ENCODE results near the gene OR5K2. TPM values are rescaled to one million over a fixed set of nuclear protein-coding genes. Genes with fewer than 3 reads are reported as not detected.

The OR5K2 gene
- total RNA-seq, 1 experiment from 2014 or later, result not detected

DNA sequence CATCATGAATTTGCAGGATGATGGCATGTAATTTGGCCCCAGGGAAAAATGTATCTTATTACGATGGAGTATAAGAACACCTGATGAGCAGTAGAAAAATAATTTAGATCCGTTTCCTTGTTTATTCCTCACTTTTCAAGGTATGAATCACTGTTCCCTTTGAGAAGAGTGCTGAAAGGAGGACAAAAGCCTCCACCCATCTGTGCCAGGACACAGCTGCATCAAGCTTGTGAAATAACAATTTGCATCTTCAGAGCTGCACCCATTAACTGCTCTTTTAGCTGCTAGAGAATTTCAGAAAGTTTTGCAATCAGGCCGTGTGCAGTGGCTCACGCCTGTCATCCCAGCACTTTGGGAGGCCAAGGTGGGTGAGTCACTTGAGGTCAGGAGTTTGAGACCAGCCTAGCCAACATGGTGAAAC lies 15.6 kb downstream of the OR5K2 start:
- Histone ChIP-seq H2AFZ (ENCODE audit: low read length) (no peak overlapping the region), H3K9me2 (replicated peaks; ENCODE audit: insufficient read depth, low read length) (no peaks in the 10 kb centered on the region), H3K4me2 (ENCODE audit: low read depth, low read length, poor library complexity, severe bottlenecking) (no peak overlapping the region), H3K27me3 (ENCODE audit: low read length) (no peaks in the 10 kb centered on the region), H3K4me1 (ENCODE audit: low read length) (no peaks in the 10 kb centered on the region), H3K36me3 (ENCODE audit: insufficient read depth, low read length) (peaks cover 20% of the 10 kb centered on the region; the same call in 1 of the 2 replicates), H3K27ac (ENCODE audit: low read length) (no peak overlapping the region), H3K79me2 (ENCODE audit: low read length) (0 out of 2 replicates have a peak, but pooled peaks cover 2% of the 10 kb centered on the region), H3K9me3 (ENCODE audit: low read length) (no peaks in the 10 kb centered on the region), H3K4me3 (ENCODE audit: low read length) (no peak overlapping the region), H4K20me1 (ENCODE audit: insufficient read depth, low read depth, low read length) (no peaks in the 10 kb centered on the region), H3K9ac (ENCODE audit: low read length) (no peak overlapping the region)
- no peak for DNase-seq

DNA sequence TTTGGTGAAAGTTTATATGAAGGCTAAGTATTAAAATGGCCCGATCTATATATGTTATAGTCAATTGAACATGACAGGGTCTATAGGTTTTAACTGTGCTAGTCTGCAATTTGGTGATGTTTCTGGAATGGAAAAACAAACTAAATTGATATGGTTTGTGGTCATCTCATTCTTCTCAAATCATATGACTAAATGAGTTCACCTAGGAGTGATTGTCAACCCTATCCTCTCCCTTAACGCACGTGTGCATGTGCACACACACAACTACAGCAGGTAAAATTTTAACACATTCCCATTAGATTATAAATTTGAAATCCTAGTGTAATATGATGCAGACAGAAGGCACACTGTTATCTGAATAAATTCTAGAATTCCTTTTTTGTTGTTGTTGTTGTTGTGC lies 16.3 kb downstream of the OR5K2 start:
- Histone ChIP-seq H3K79me2 (ENCODE audit: low read length) (0 out of 2 replicates have a peak, but pooled peaks cover 4% of the 10 kb centered on the region), H3K9me3 (ENCODE audit: low read length) (no peaks in the 10 kb centered on the region), H3K4me3 (ENCODE audit: low read length) (no peak overlapping the region), H3K36me3 (ENCODE audit: insufficient read depth, low read length) (peaks cover 26% of the 10 kb centered on the region; the same call in 1 of the 2 replicates), H2AFZ (ENCODE audit: low read length) (no peak overlapping the region), H3K9me2 (replicated peaks; ENCODE audit: insufficient read depth, low read length) (no peaks in the 10 kb centered on the region), H3K4me2 (ENCODE audit: low read depth, low read length, poor library complexity, severe bottlenecking) (no peak overlapping the region), H3K4me1 (ENCODE audit: low read length) (no peaks in the 10 kb centered on the region), H4K20me1 (ENCODE audit: insufficient read depth, low read depth, low read length) (no peaks in the 10 kb centered on the region), H3K27ac (ENCODE audit: low read length) (no peak overlapping the region), H3K9ac (ENCODE audit: low read length) (no peak overlapping the region), H3K27me3 (ENCODE audit: low read length) (no peaks in the 10 kb centered on the region)
- no peak for DNase-seq

DNA sequence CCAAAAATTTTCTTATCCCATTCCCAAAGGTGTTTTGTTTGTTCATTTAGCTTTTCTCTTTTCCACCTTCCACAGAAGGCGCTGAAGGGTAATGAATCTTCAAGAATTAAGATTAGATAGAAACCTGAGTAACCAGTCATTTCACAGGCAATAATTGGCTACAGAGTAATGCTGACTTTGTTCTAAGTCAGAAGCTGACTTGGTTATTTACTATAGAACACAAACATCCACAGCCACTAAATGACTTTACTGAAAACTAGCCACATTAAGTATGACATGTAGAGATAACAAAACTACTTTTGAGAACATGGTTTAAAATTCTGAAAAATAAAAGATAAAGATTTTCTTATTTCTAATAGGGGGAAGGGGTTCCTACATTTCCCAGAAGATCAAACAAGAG lies 17.5 kb downstream of the OR5K2 start:
- Histone ChIP-seq H3K9me3 (ENCODE audit: low read length) (no peaks in the 10 kb centered on the region), H3K4me3 (ENCODE audit: low read length) (no peak overlapping the region), H4K20me1 (ENCODE audit: insufficient read depth, low read depth, low read length) (no peaks in the 10 kb centered on the region), H3K79me2 (ENCODE audit: low read length) (peaks cover 10% of the 10 kb centered on the region), H3K27me3 (ENCODE audit: low read length) (no peaks in the 10 kb centered on the region), H3K27ac (ENCODE audit: low read length) (no peak overlapping the region), H2AFZ (ENCODE audit: low read length) (no peak overlapping the region), H3K9ac (ENCODE audit: low read length) (no peak overlapping the region), H3K36me3 (ENCODE audit: insufficient read depth, low read length) (peaks cover 38% of the 10 kb centered on the region; the same call in 1 of the 2 replicates), H3K4me1 (ENCODE audit: low read length) (no peaks in the 10 kb centered on the region), H3K4me2 (ENCODE audit: low read depth, low read length, poor library complexity, severe bottlenecking) (no peak overlapping the region), H3K9me2 (replicated peaks; ENCODE audit: insufficient read depth, low read length) (no peaks in the 10 kb centered on the region)
- no peak for DNase-seq

DNA sequence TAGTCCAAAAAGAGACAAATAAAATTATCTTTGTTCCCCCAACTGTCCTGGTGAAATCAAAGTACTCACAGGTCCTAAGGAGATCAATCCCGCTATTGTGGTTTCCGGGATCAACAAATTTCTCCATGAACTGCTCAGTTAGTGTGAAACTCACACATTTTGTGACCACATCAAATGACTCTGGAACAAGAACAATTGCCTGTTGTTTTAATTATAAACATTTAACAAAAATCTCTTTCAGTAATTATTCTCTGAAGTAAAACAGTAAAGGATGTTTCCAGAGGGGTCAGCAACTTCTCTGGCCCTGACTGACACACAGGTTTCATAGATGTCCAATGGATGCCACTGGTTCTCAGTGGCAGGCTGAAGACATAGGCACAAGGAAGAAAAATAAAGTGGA lies 21.3 kb downstream of the OR5K2 start:
- Histone ChIP-seq H3K9me2 (replicated peaks; ENCODE audit: insufficient read depth, low read length) (no peaks in the 10 kb centered on the region), H3K36me3 (ENCODE audit: insufficient read depth, low read length) (peaks cover 50% of the 10 kb centered on the region; the same call in 1 of the 2 replicates), H3K9ac (ENCODE audit: low read length) (no peak overlapping the region), H3K27ac (ENCODE audit: low read length) (no peak overlapping the region), H3K4me3 (ENCODE audit: low read length) (no peak overlapping the region), H3K4me1 (ENCODE audit: low read length) (peaks cover 15% of the 10 kb centered on the region), H4K20me1 (ENCODE audit: insufficient read depth, low read depth, low read length) (no peaks in the 10 kb centered on the region), H3K79me2 (ENCODE audit: low read length) (peaks cover 36% of the 10 kb centered on the region), H2AFZ (ENCODE audit: low read length) (no peak overlapping the region), H3K9me3 (ENCODE audit: low read length) (no peaks in the 10 kb centered on the region), H3K4me2 (ENCODE audit: low read depth, low read length, poor library complexity, severe bottlenecking) (no peak overlapping the region), H3K27me3 (ENCODE audit: low read length) (no peaks in the 10 kb centered on the region)
- DNase-seq, result no peak

DNA sequence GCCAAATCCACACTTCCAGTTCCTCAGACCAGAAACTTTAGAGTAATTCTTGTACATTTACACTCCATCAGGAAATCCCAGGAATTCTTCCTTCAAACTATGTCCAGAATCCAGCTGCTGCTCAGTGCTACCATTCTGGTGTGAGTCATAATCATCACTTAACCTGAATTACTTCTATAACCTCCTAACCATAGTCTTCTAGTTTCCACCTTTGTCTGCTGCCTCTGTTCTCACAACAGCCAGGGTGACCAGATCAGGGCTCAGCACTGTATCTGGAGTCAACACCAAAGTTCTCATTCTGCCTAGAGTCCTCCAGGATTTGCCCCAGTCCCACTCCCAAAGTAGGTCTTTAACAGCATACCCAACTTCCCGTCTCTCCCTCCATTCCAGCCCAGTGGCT lies 21.9 kb downstream of the OR5K2 start:
- Histone ChIP-seq H3K9me2 (replicated peaks; ENCODE audit: insufficient read depth, low read length) (no peaks in the 10 kb centered on the region), H3K4me2 (ENCODE audit: low read depth, low read length, poor library complexity, severe bottlenecking) (no peak overlapping the region), H3K4me3 (ENCODE audit: low read length) (no peak overlapping the region), H3K9ac (ENCODE audit: low read length) (no peak overlapping the region), H4K20me1 (ENCODE audit: insufficient read depth, low read depth, low read length) (no peaks in the 10 kb centered on the region), H3K27me3 (ENCODE audit: low read length) (no peaks in the 10 kb centered on the region), H3K9me3 (ENCODE audit: low read length) (no peaks in the 10 kb centered on the region), H2AFZ (ENCODE audit: low read length) (no peak overlapping the region), H3K4me1 (ENCODE audit: low read length) (peaks cover 15% of the 10 kb centered on the region), H3K36me3 (ENCODE audit: insufficient read depth, low read length) (peaks cover 50% of the 10 kb centered on the region; the same call in 1 of the 2 replicates), H3K27ac (ENCODE audit: low read length) (no peak overlapping the region), H3K79me2 (ENCODE audit: low read length) (peaks cover 36% of the 10 kb centered on the region)
- no peak for DNase-seq

DNA sequence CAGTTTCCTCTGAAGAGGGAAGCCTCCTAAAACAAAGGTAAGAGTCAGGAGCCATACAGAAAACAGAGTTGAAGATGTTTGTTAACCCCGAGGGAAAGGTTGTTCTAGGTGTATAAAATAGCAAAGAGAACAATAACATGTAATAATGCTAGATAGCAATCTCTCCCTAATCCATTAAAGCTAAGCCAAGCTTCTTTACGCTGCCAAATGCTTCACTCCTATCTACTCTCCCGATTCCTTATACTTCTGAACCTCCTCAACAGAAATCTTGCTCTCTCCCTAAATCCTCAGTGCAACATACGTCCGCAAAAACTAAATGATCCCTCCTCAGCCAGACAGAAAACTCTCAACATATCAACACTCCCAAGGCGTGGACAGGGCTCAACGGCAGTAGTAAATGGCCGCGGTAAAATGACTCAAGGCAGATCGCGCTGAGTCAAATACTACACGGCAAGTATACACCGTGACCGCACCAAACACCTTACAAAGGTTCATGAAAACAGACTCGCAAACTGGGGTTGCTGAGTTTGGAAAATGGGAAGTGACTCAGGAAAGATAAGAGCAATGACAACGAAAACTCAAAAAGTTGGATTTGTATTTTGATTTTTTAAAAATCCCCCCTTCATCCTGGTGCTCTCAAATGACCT lies 24.5 kb downstream of the OR5K2 start:
- peak overlapping the region; percentile 82 for H3K4me2 ChIP-seq (ENCODE audit: low read depth, low read length, poor library complexity, severe bottlenecking)
- no peaks in the 10 kb centered on the region for H4K20me1 ChIP-seq (ENCODE audit: insufficient read depth, low read depth, low read length)
- peaks cover 36% of the 10 kb centered on the region for H3K79me2 ChIP-seq (ENCODE audit: low read length)
- peak overlapping the region; percentile 91 for H3K9ac ChIP-seq (ENCODE audit: low read length)
- no peaks in the 10 kb centered on the region for H3K9me2 ChIP-seq (replicated peaks; ENCODE audit: insufficient read depth, low read length)
- no peak overlapping the region for H3K27ac ChIP-seq (ENCODE audit: low read length)
- no peaks in the 10 kb centered on the region for H3K27me3 ChIP-seq (ENCODE audit: low read length)
- peaks cover 34% of the 10 kb centered on the region; the same call in 1 of the 2 replicates for H3K36me3 ChIP-seq (ENCODE audit: insufficient read depth, low read length)
- H3K4me3 ChIP-seq (ENCODE audit: low read length), result peak overlapping the region; percentile 88
- H2AFZ ChIP-seq (ENCODE audit: low read length), result peak overlapping the region; percentile 79; the same call in 1 of the 2 replicates
- DNase-seq, result peak; percentile 73
- no peaks in the 10 kb centered on the region for H3K9me3 ChIP-seq (ENCODE audit: low read length)
- H3K4me1 ChIP-seq (ENCODE audit: low read length), result peaks cover 15% of the 10 kb centered on the region

DNA sequence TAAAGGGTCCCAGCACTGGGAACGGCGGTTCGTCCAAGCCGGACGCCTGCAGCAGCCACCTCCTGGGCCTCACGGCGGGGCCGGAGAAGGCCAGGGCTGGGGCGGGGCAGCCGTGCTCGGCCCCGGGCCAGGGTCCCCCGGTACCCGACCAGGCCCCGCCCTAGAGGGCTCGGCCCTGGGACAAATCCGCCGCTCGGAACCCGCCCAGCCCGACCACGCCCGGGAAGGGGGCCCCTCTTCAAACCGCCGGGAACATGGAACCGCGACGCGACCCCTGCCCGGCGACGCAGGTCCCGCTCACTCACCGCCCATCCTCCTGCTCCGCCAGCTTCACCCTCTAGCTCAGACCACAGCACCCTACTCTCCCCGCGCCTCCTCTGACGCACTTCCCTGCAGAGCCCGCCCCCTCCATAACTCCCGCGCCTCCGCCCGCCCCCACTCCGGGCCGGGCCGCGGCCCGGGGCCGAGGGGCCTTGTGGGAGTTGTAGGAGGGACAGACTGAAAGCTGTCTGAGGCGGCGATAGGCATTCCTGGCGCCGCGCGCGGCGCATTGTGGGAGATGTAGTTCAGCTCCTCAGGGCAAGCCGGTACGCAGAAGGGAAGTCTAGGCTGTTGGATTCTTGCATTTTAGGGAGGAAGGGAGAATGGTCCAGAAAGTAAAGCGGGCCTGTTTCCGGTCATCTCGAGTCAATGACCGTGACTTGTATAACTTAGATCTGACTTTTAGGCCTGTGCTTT lies 25.2 kb downstream of the OR5K2 start, which contains the start of gene CLDND1:
CLDND1 (minus strand) TSS at position 359 of the 738 bp plus-strand sequence. CDS start 1,478 bp downstream, outside the sequence.
- peak within 1 kb of the TSS; percentile 88 for H3K4me3 ChIP-seq (ENCODE audit: low read length)
- no peaks in the 10 kb centered on the region for H3K9me2 ChIP-seq (replicated peaks; ENCODE audit: insufficient read depth, low read length)
- peak within 1 kb of the TSS; percentile 99 for H2AFZ ChIP-seq (ENCODE audit: low read length)
- H3K36me3 ChIP-seq (ENCODE audit: insufficient read depth, low read length), result peaks cover 34% of the 10 kb centered on the region; the same call in 1 of the 2 replicates
- H3K9ac ChIP-seq (ENCODE audit: low read length), result peak within 1 kb of the TSS; percentile 91
- peak; percentile 98 for DNase-seq
- H3K4me1 ChIP-seq (ENCODE audit: low read length), result peaks cover 15% of the 10 kb centered on the region
- H3K27ac ChIP-seq (ENCODE audit: low read length), result no peak within 1 kb of the TSS
- peaks cover 36% of the 10 kb centered on the region for H3K79me2 ChIP-seq (ENCODE audit: low read length)
- H3K27me3 ChIP-seq (ENCODE audit: low read length), result no peaks in the 10 kb centered on the region
- H4K20me1 ChIP-seq (ENCODE audit: insufficient read depth, low read depth, low read length), result no peaks in the 10 kb centered on the region
- H3K4me2 ChIP-seq (ENCODE audit: low read depth, low read length, poor library complexity, severe bottlenecking), result peak within 1 kb of the TSS; percentile 82
- H3K9me3 ChIP-seq (ENCODE audit: low read length), result no peaks in the 10 kb centered on the region

DNA sequence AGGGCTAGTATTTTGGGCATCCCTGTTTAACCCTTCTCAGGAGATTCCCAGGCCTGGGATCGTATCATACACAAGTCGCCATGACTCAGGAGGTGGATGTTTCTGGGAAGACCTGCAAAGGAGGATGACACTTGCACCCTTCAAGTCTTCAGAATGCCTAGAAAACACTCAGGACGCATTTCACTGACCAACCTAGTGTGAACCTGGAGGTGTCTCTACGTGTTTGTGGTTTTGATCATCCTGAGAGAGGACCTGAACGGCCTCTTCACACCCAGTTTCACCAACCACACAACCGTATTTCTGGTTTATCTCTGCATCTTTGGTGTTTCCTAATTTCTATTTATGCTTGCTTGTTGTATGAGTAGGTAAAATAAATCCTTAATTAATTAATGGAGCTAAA lies 28.0 kb downstream of the OR5K2 start:
- DNase-seq, result no peak
- no peak overlapping the region for H3K4me2 ChIP-seq (ENCODE audit: low read depth, low read length, poor library complexity, severe bottlenecking)
- H3K9me3 ChIP-seq (ENCODE audit: low read length), result no peaks in the 10 kb centered on the region
- no peaks in the 10 kb centered on the region for H3K27me3 ChIP-seq (ENCODE audit: low read length)
- no peak overlapping the region for H3K27ac ChIP-seq (ENCODE audit: low read length)
- no peak overlapping the region for H2AFZ ChIP-seq (ENCODE audit: low read length)
- H3K4me1 ChIP-seq (ENCODE audit: low read length), result peaks cover 15% of the 10 kb centered on the region
- H3K36me3 ChIP-seq (ENCODE audit: insufficient read depth, low read length), result peaks cover 8% of the 10 kb centered on the region; the same call in 1 of the 2 replicates
- no peak overlapping the region for H3K9ac ChIP-seq (ENCODE audit: low read length)
- H3K4me3 ChIP-seq (ENCODE audit: low read length), result no peak overlapping the region
- H3K9me2 ChIP-seq (replicated peaks; ENCODE audit: insufficient read depth, low read length), result no peaks in the 10 kb centered on the region
- peaks cover 20% of the 10 kb centered on the region for H3K79me2 ChIP-seq (ENCODE audit: low read length)
- H4K20me1 ChIP-seq (ENCODE audit: insufficient read depth, low read depth, low read length), result no peaks in the 10 kb centered on the region
